ENCODE data around the gene STAG1. TPM values are rescaled to one million over a fixed set of nuclear protein-coding genes. Genes with fewer than 3 reads are reported as not detected.

Gene STAG1
- total RNA-seq, 1 experiment from 2014 or later, result 43.7 TPM

- Histone ChIP-seq H3K4me3 (ENCODE audit: low read depth in 2 of 2, low read length in 2 of 2) (no peak overlapping the region), H3K27me3 (ENCODE audit: control insufficient read depth, insufficient read depth, low read length) (no peaks in the 10 kb centered on the region), H3K9me3 (ENCODE audit: control insufficient read depth, insufficient read depth, low read depth, low read length) (no peaks in the 10 kb centered on the region), H3K27ac (ENCODE audit: low read length) (no peak overlapping the region), H3K36me3 (ENCODE audit: control insufficient read depth, insufficient read depth, low read length) (no peaks in the 10 kb centered on the region), H3K4me1 (ENCODE audit: control insufficient read depth, insufficient read depth, low read length) (peaks cover 26% of the 10 kb centered on the region)
- TF ChIP-seq TCF7L2 (IDR thresholded peaks at IDR 0.05; ENCODE audit: low read depth, low read length), result no peak
- TF ChIP-seq SIN3A (IDR thresholded peaks at IDR 0.05; ENCODE audit: borderline replicate concordance, insufficient read depth, low read depth, low read length), result no peak
- no peak for TF ChIP-seq REST (IDR thresholded peaks at IDR 0.05; ENCODE audit: insufficient read depth in 1 of 2, low read depth in 2 of 2, low read length in 1 of 2)
- TF ChIP-seq, protein P1, sequence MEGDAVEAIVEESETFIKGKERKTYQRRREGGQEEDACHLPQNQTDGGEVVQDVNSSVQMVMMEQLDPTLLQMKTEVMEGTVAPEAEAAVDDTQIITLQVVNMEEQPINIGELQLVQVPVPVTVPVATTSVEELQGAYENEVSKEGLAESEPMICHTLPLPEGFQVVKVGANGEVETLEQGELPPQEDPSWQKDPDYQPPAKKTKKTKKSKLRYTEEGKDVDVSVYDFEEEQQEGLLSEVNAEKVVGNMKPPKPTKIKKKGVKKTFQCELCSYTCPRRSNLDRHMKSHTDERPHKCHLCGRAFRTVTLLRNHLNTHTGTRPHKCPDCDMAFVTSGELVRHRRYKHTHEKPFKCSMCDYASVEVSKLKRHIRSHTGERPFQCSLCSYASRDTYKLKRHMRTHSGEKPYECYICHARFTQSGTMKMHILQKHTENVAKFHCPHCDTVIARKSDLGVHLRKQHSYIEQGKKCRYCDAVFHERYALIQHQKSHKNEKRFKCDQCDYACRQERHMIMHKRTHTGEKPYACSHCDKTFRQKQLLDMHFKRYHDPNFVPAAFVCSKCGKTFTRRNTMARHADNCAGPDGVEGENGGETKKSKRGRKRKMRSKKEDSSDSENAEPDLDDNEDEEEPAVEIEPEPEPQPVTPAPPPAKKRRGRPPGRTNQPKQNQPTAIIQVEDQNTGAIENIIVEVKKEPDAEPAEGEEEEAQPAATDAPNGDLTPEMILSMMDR (IDR thresholded peaks at IDR 0.05), result no peak
- TF ChIP-seq POLR2AphosphoS5 (IDR thresholded peaks at IDR 0.05; ENCODE audit: low read depth, low read length), result no peak
- no TSS peak for BruUV-seq (replicated peaks)
- intact Hi-C loops (cut with micrococcal nuclease; ENCODE audit: unreplicated experiment), result no loop called here
- ATAC-seq (no peak), DNase-seq (ENCODE audit: low read depth, low spot score) (no peak)
- ChIA-PET POLR2A (no interaction called here), CTCF (interaction anchor here (0.7 kb wide), 1 partner anchor 1297 kb away, joined by 4 read pairs; no protein-coding TSS in a partner anchor)
- in situ Hi-C loops (cut with HindIII; ENCODE audit: low pct_unique_long_range_greater_than_20kb, low sequenced_read_pairs), result no loop called here
Observed at GRCh38 chr3:136731274-136731884, 20.8 kb downstream of the STAG1 start.

GRCh38 chr3:136730595-136731273, 21.4 kb downstream of the STAG1 start:
- Histone ChIP-seq H3K36me3 (ENCODE audit: control insufficient read depth, insufficient read depth, low read length) (no peaks in the 10 kb centered on the region), H3K27ac (ENCODE audit: low read length) (no peak overlapping the region), H3K9me3 (ENCODE audit: control insufficient read depth, insufficient read depth, low read depth, low read length) (no peaks in the 10 kb centered on the region), H3K4me3 (ENCODE audit: low read depth in 2 of 2, low read length in 2 of 2) (no peak overlapping the region), H3K4me1 (ENCODE audit: control insufficient read depth, insufficient read depth, low read length) (peaks cover 26% of the 10 kb centered on the region), H3K27me3 (ENCODE audit: control insufficient read depth, insufficient read depth, low read length) (no peaks in the 10 kb centered on the region)
- POLR2A ChIA-PET, result no interaction called here
- no TSS peak for BruUV-seq (replicated peaks)
- ATAC-seq (no peak), DNase-seq (ENCODE audit: low read depth, low spot score) (no peak)
- CTCF ChIA-PET, result interaction anchor here (0.7 kb wide), 1 partner anchor 1298 kb away, joined by 4 read pairs; no protein-coding TSS in a partner anchor
- in situ Hi-C loops (cut with HindIII; ENCODE audit: low pct_unique_long_range_greater_than_20kb, low sequenced_read_pairs) (no loop called here), intact Hi-C loops (cut with micrococcal nuclease; ENCODE audit: unreplicated experiment) (no loop called here)
- no peak for TF ChIP-seq SIN3A (IDR thresholded peaks at IDR 0.05; ENCODE audit: borderline replicate concordance, insufficient read depth, low read depth, low read length)
- TF ChIP-seq POLR2AphosphoS5 (IDR thresholded peaks at IDR 0.05; ENCODE audit: low read depth, low read length), result no peak
- TF ChIP-seq REST (IDR thresholded peaks at IDR 0.05; ENCODE audit: insufficient read depth in 1 of 2, low read depth in 2 of 2, low read length in 1 of 2), result no peak
- no peak for TF ChIP-seq TCF7L2 (IDR thresholded peaks at IDR 0.05; ENCODE audit: low read depth, low read length)
- TF ChIP-seq, protein P1 (IDR thresholded peaks at IDR 0.05), result no peak

Data from Panc1 (cell line).